IMR-90 (cell line): Measurements from ENCODE around the gene HSPH1. TPM values are rescaled to one million over a fixed set of nuclear protein-coding genes. Genes with fewer than 3 reads are reported as not detected.

Experiments
- ATAC-seq: fragments of 200-7000 bp; cut with Tn5 transposase; 2 replicates; pipeline ENCODE4 v1.9.1; 2020; ENCODE audit warnings: low read depth, mild to moderate bottlenecking, moderate library complexity
- BruUV-seq: library from RNA; stranded (reverse); fragments of 400-500 nt; replicated peaks from 2 replicates; lab custom pipeline; 2021; lab: Mats Ljungman, UMichigan
- CTCF ChIA-PET: fragments of 300-600 bp; formaldehyde crosslinking; extraction: SDS; loops from one replicate; lab custom pipeline; 2021; ENCODE audit warnings: antibody characterized with exemption; lab: Yijun Ruan, JAX
- POLR2A ChIA-PET: fragments of 300-600 bp; sonication (Branson Sonifier 250); formaldehyde crosslinking; loops from one replicate; lab custom pipeline; 2022; ENCODE audit warnings: antibody characterized with exemption; ENCODE audit not compliant: unreplicated experiment; lab: Charles Lee
- DNase-seq: peaks from one replicate; pipeline ENCODE4 v3.0.0; 2013
- H2AFZ ChIP-seq: replicated peaks from 2 replicates; pipeline ENCODE3; 2013; ENCODE audit warnings: low read length, mild to moderate bottlenecking; ENCODE audit not compliant: poor library complexity
- H2AK5ac ChIP-seq: 2 replicates; pipeline ENCODE4 v1.6.1; 2013; ENCODE audit warnings: low read depth, low read length, inconsistent platforms
- H2AK9ac ChIP-seq: replicated peaks from 2 replicates; pipeline ENCODE3; 2013; ENCODE audit warnings: mild to moderate bottlenecking, low read depth, low read length, moderate library complexity; ENCODE audit not compliant: poor library complexity
- H2BK120ac ChIP-seq: 2 replicates; pipeline ENCODE4 v1.6.1; 2013; ENCODE audit warnings: low read depth, low read length, inconsistent platforms
- H2BK15ac ChIP-seq: 3 replicates; pipeline ENCODE4 v1.6.1; 2013; ENCODE audit warnings: low read depth, low read length, inconsistent platforms
- H2BK20ac ChIP-seq: 2 replicates; pipeline ENCODE4 v1.6.1; 2013; ENCODE audit warnings: low read depth, mild to moderate bottlenecking, inconsistent platforms, low read length, moderate library complexity
- H2BK5ac ChIP-seq: 2 replicates; pipeline ENCODE4 v1.6.1; 2013; ENCODE audit warnings: mild to moderate bottlenecking, low read depth, low read length, inconsistent platforms; ENCODE audit not compliant: poor library complexity, severe bottlenecking
- H3K14ac ChIP-seq: replicated peaks from 2 replicates; pipeline ENCODE4 v1.6.1; 2013; ENCODE audit warnings: low read depth, low read length, inconsistent platforms
- H3K18ac ChIP-seq: 2 replicates; pipeline ENCODE4 v1.6.1; 2013; ENCODE audit warnings: low read depth, low read length, control low read depth
- H3K23ac ChIP-seq: 2 replicates; pipeline ENCODE4 v1.6.1; 2013; ENCODE audit warnings: low read depth, low read length, inconsistent platforms
- H3K27ac ChIP-seq: 2 replicates; pipeline ENCODE4 v1.5.1; 2013; ENCODE audit warnings: mild to moderate bottlenecking, control low read depth, low read length; ENCODE audit not compliant: insufficient read depth
- H3K27me3 ChIP-seq: 2 replicates; pipeline ENCODE4 v1.6.1; 2013; ENCODE audit warnings: low read length; ENCODE audit not compliant: control insufficient read depth, insufficient read depth
- H3K36me3 ChIP-seq: 2 replicates; pipeline ENCODE4 v1.6.1; 2013; ENCODE audit warnings: low read length, mixed read lengths; ENCODE audit not compliant: control insufficient read depth, insufficient read depth
- H3K4ac ChIP-seq: 2 replicates; pipeline ENCODE4 v1.6.1; 2013; ENCODE audit warnings: low read depth, low read length, inconsistent platforms
- H3K4me1 ChIP-seq: 2 replicates; pipeline ENCODE4 v1.6.1; 2013; ENCODE audit warnings: low read length, mixed read lengths; ENCODE audit not compliant: control insufficient read depth, insufficient read depth
- H3K4me2 ChIP-seq: 2 replicates; pipeline ENCODE4 v1.6.1; 2013; ENCODE audit warnings: low read depth, mild to moderate bottlenecking, control low read depth, low read length, moderate library complexity
- H3K4me3 ChIP-seq: 2 replicates; pipeline ENCODE4 v1.5.1; 2013; ENCODE audit warnings: low read depth, mild to moderate bottlenecking, control low read depth, low read length, moderate library complexity; ENCODE audit not compliant: insufficient read depth
- H3K56ac ChIP-seq: 2 replicates; pipeline ENCODE4 v1.6.1; 2013; ENCODE audit warnings: low read length, inconsistent platforms; ENCODE audit not compliant: insufficient read depth; ENCODE audit errors: extremely low read depth
- H3K79me1 ChIP-seq, 2 experiments: 2 replicates each; pipeline ENCODE4 v1.6.1; 2013; ENCODE audit warnings: low read length in 2 of 2, inconsistent platforms in 1 of 2, low read depth in 1 of 2
- H3K9ac ChIP-seq: 2 replicates; pipeline ENCODE4 v1.6.1; 2013; ENCODE audit warnings: low read depth, low read length, control low read depth
- H3K9me1 ChIP-seq: 2 replicates; pipeline ENCODE4 v1.6.1; 2013; ENCODE audit warnings: low read length, inconsistent platforms; ENCODE audit not compliant: insufficient read depth
- H3K9me3 ChIP-seq: 2 replicates; pipeline ENCODE4 v1.6.1; 2013; ENCODE audit warnings: low read length; ENCODE audit not compliant: control insufficient read depth, insufficient read depth
- H4K20me1 ChIP-seq: 2 replicates; pipeline ENCODE4 v1.6.1; 2013; ENCODE audit warnings: low read length, inconsistent platforms; ENCODE audit not compliant: insufficient read depth
- H4K5ac ChIP-seq: 2 replicates; pipeline ENCODE4 v1.6.1; 2013; ENCODE audit warnings: mild to moderate bottlenecking, low read depth, low read length, control low read depth
- H4K8ac ChIP-seq, 2 experiments: 2 replicates each; pipeline ENCODE4 v1.6.1; 2013; ENCODE audit warnings: low read depth in 2 of 2, low read length in 2 of 2, control low read depth in 1 of 2, inconsistent platforms in 1 of 2
- H4K91ac ChIP-seq: 2 replicates; pipeline ENCODE4 v1.6.1; 2013; ENCODE audit warnings: low read depth, low read length, inconsistent platforms; ENCODE audit not compliant: insufficient read depth
- CTCF ChIP-seq: conservative IDR thresholded peaks from 2 replicates; pipeline ENCODE4 v1.5.1; 2012; ENCODE audit warnings: mild to moderate bottlenecking, low read depth, low read length, improper control_type of control experiment
- MAFK ChIP-seq: IDR thresholded peaks from 2 replicates; pipeline ENCODE4 v1.6.1; 2012; ENCODE audit warnings: low read depth, low read length, improper control_type of control experiment
- MXI1 ChIP-seq: IDR thresholded peaks from 2 replicates; pipeline ENCODE4 v1.6.1; 2012; ENCODE audit warnings: low read depth, mild to moderate bottlenecking, low read length, moderate library complexity, borderline replicate concordance
- RCOR1 ChIP-seq: IDR thresholded peaks from 2 replicates; pipeline ENCODE4 v1.6.1; 2012; ENCODE audit warnings: mild to moderate bottlenecking, low read length, improper control_type of control experiment; ENCODE audit not compliant: insufficient replicate concordance
- RFX5 ChIP-seq: IDR thresholded peaks from 2 replicates; pipeline ENCODE4 v1.8.0; 2012; ENCODE audit warnings: low read depth, mild to moderate bottlenecking, low read length, moderate library complexity
- USF2 ChIP-seq: fragments of 150-350 bp; IDR thresholded peaks from 2 replicates; pipeline ENCODE4 v1.6.1; 2017; ENCODE audit warnings: mild to moderate bottlenecking, antibody characterized with exemption, low read length, low read depth
- WGBS, 2 experiments: methylation state at CpG; one replicate each; pipeline versions ENCODE4 v1.1.5 to v1.1.7; 2013; ENCODE audit warnings: missing lambda C conversion rate in 2 of 2; ENCODE audit not compliant: insufficient read length in 1 of 2; ENCODE audit errors: extremely low coverage in 2 of 2; 5-methylcytosine and 5-hydroxymethylcytosine counted together
- dilution Hi-C: fragments of 300-500 bp; cut with HindIII; formaldehyde crosslinking; loops from one replicate; pipeline ENCODE4 v1.14.3; 2018; ENCODE audit warnings: low sequenced_read_pairs; ENCODE audit not compliant: unreplicated experiment
- in situ Hi-C: fragments of 300-500 bp; cut with MboI; formaldehyde crosslinking; loops from 3 replicates; pipeline ENCODE4 v1.14.3; 2019; ENCODE audit warnings: low sequenced_read_pairs, inconsistent platforms, mixed read lengths
- intact Hi-C: fragments of 100-400 bp; cut with micrococcal nuclease; formaldehyde crosslinking; loops from 2 replicates; pipeline ENCODE4 v1.10.0; 2022
- polyA plus RNA-seq, 3 experiments: library from polyadenylated mRNA; depleted of rRNA; stranded (reverse); fragments of >200 nt; gene quantifications; 2 replicates each; pipeline ENCODE4 v1.2.3, GENCODE V29; 2012; ENCODE audit warnings: low replicate concordance in 1 of 3
- total RNA-seq: library from RNA; depleted of rRNA; stranded (reverse); fragments of >200 nt; gene quantifications from 2 replicates; pipeline ENCODE4 v1.2.3, GENCODE V29; 2012

HSPH1 gene
- total and polyA plus RNA-seq, 2 of the 4 experiments (the other 2 are of a cell fraction), result 36.8 to 40.3 TPM

GRCh38 chr13:31182987-31183386, 21.3 kb upstream of the HSPH1 start:
- Histone ChIP-seq H3K4me3 (no peak overlapping the region), H3K18ac (no peak overlapping the region), H2BK15ac (no peak overlapping the region), H2BK20ac (no peak overlapping the region), H2AK5ac (no peak overlapping the region), H3K27me3 (peaks cover 2% of the 10 kb centered on the region), H2AK9ac (no peak overlapping the region), H3K14ac (no peak overlapping the region), H3K4ac (no peak overlapping the region), H4K5ac (no peak overlapping the region), H3K56ac (no peak overlapping the region), H2AFZ (no peak overlapping the region), H3K27ac (no peak overlapping the region), H4K8ac (no peak overlapping the region), H3K9ac (no peak overlapping the region), H2BK5ac (no peak overlapping the region), H3K9me1 (no peaks in the 10 kb centered on the region), H3K4me1 (no peaks in the 10 kb centered on the region), H3K9me3 (no peaks in the 10 kb centered on the region), H4K91ac (no peak overlapping the region), H4K20me1 (no peaks in the 10 kb centered on the region), H3K23ac (no peak overlapping the region), H2BK120ac (no peak overlapping the region), H3K36me3 (no peaks in the 10 kb centered on the region), H3K4me2 (no peak overlapping the region), H3K79me1 (no peaks in the 10 kb centered on the region)
- no peak for ATAC-seq
- dilution Hi-C loops (no loop called here), in situ Hi-C loops (no loop called here), intact Hi-C loops (no loop called here)
- no TSS peak for BruUV-seq
- ChIA-PET POLR2A (no interaction called here), CTCF (no interaction called here)
- WGBS, 2 experiments, result 88% methylated on average over 9 of the region's 26 CpGs; no CpG with 5 or more reads in 1 of the 2 experiments
- TF ChIP-seq MXI1, result no peak
- TF ChIP-seq CTCF, result no peak
- TF ChIP-seq USF2, result no peak
- TF ChIP-seq RFX5, result no peak
- no peak for TF ChIP-seq MAFK
- TF ChIP-seq RCOR1, result no peak
- DNase-seq, result no peak
